T-helper 22 cell (primary cell): Measurements from ENCODE around the gene IL36B.

Experiments
- DNase-seq: peaks from one replicate; pipeline ENCODE4 v3.0.0-alpha.2; 2020; ENCODE audit warnings: low read depth

The IL36B gene

DNA sequence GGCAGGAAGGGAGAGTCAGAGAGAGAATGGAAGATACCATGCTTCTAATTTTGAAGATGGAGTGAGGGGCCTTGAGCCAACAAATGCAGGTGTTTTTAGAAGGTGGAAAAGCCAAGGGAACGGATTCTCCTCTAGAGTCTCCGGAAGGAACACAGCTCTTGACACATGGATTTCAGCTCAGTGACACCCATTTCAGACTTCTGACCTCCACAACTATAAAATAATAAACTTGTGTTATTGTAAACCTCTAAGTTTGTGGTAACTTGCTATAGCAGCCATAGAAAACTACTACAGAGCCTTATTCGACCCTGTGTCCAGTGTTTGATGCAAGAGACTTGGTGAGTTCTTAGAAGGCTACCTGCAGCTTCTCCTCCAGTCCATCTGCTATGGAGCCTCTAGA lies 22.9 kb upstream of the IL36B start:
- DNase-seq: no peak

DNA sequence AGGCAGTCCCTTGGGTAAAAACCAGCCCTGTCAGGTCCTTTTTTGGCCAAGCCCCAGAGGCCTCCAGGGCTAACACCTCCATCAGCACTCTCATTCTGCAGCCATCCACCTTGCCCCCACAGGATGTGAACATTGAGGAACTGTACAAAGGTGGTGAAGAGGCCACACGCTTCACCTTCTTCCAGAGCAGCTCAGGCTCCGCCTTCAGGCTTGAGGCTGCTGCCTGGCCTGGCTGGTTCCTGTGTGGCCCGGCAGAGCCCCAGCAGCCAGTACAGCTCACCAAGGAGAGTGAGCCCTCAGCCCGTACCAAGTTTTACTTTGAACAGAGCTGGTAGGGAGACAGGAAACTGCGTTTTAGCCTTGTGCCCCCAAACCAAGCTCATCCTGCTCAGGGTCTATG lies 22.4 kb upstream of the IL36B start:
- DNase-seq: no peak

DNA sequence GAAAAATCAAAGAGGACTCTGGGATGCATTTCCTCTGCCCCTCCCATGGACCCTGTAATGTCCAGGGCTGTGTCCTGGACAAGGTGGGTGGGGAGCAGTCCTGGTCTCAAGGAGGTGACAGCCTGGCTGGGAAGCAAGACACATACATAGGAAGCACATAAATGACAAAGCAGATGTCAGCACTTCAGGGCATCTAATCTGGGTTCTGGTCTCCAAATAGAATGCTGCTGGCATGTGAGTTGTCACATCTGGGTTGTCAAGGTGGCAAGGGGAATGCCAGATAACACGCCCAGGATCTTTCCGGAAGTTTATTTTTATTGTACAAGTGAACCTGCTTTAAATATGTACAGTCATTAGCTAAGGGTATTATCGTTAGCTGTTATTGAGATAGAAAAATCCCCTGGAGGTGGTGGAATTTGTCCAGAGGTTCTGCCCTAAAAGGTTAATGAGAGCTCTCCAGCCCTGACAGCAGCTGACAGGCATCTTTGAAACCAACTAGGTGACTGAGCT lies 20.7 kb upstream of the IL36B start:
- DNase-seq: no peak

GRCh38 chr2:113072584-113072983 lies 19.9 kb upstream of the IL36B start:
- no peak for DNase-seq

GRCh38 chr2:113070606-113070975 lies 17.9 kb upstream of the IL36B start:
- no peak for DNase-seq

- no peak for DNase-seq
Observed at GRCh38 chr2:113069676-113070605, 17.3 kb upstream of the IL36B start.

GRCh38 chr2:113068706-113069485 lies 16.2 kb upstream of the IL36B start:
- no peak for DNase-seq

- no peak for DNase-seq
Observed at GRCh38 chr2:113068249-113068648, 15.6 kb upstream of the IL36B start.

GRCh38 chr2:113067681-113068080 lies 15.0 kb upstream of the IL36B start, which contains the start of gene IL1F10:
Gene IL1F10 (plus strand): TSS chr2:113067970. CDS start chr2:113072739, 4,769 bp downstream.
- no peak for DNase-seq

DNA sequence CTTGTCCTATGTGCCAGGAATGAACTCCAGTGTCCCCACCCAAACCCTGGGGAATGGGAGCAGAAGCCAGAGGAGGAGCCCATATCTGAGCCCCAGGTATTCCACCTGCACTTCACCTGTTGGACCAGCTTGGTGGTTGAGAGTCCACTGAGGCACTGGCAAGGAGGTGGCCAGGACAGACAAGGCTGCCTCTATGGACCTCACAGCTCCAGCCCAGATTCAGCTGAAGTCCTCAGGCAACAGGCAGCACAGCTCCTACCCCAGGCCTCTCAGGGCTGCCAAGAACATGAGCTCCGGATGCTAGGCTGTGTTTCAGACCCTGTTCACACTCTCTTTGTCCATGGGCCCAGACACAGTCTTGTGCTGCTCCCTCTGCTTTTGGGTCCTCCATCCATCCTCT lies 12.2 kb upstream of the IL36B start:
- DNase-seq: no peak

DNA sequence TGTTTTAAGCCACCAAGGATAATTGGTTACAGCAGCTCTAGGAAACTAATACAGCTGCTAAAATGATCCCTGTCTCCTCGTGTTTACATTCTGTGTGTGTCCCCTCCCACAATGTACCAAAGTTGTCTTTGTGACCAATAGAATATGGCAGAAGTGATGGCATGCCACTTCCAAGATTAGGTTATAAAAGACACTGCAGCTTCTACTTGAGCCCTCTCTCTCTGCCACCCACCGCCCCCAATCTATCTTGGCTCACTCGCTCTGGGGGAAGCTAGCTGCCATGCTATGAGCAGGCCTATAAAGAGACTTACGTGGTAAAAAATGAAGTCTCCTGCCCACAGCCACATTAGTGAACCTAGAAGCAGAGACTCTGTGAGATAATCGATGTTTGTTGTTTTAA lies 11.6 kb upstream of the IL36B start:
- DNase-seq: no peak

DNA sequence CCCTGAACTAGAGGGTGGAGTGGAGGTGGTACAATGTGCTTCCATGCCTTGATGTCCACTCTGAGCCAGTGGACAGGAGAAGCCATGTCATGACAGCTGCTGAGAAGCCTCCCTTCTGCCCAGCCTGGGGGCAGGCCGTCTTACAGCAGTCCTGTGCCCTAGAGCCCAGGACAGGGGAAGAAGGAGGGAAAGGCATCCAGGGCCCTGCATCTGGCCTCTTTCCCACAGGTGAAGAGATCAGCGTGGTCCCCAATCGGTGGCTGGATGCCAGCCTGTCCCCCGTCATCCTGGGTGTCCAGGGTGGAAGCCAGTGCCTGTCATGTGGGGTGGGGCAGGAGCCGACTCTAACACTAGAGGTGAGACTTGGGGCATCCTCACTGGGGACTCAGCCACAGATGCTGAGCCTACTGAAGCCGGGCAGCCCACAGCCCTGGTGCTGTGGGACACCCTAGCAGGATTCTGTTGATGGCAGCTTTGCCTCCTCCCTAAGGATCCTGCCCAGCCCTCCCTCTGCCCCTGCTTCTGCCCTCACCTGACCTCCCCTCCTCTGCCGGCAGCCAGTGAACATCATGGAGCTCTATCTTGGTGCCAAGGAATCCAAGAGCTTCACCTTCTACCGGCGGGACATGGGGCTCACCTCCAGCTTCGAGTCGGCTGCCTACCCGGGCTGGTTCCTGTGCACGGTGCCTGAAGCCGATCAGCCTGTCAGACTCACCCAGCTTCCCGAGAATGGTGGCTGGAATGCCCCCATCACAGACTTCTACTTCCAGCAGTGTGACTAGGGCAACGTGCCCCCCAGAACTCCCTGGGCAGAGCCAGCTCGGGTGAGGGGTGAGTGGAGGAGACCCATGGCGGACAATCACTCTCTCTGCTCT lies 9.5 kb upstream of the IL36B start:
- no peak for DNase-seq

GRCh38 chr2:113061241-113061640 lies 8.6 kb upstream of the IL36B start:
- no peak for DNase-seq

DNA sequence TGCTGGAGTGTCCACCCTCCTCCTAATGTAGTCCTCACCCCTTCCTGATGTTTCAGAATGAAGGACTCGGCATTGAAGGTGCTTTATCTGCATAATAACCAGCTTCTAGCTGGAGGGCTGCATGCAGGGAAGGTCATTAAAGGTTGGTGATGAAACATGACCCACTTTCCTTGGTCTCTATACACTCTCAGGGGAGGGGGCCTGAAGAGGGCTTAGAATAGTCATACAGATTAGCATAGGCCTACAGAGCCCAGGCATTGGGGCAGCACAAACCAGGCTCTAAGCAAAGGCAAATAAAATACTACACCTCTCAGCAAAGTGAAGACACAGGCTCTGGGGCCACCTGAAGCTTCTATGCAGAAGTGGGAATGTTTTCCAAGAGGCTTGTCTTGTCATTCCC lies 8.1 kb upstream of the IL36B start:
- no peak for DNase-seq

DNA sequence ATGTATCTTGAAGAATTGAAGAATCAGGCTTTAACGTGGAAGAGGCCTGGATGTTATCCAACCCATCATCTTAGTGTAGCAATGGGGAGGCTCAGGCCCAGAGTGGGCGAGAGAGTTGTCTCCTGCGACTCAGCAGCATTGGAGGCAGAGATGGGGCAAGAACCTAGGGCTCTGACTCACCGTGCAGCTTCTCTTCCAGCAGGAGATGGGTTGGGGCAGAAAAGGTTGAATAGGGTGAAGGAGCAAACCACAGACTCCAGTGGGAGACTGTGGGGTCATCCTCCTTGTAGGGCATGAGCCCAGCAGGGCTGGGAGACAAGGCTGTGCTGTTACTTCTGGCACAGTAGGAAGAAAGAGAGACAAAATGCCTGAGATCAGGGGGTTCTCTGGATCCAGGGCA lies 7.7 kb upstream of the IL36B start:
- no peak for DNase-seq

DNA sequence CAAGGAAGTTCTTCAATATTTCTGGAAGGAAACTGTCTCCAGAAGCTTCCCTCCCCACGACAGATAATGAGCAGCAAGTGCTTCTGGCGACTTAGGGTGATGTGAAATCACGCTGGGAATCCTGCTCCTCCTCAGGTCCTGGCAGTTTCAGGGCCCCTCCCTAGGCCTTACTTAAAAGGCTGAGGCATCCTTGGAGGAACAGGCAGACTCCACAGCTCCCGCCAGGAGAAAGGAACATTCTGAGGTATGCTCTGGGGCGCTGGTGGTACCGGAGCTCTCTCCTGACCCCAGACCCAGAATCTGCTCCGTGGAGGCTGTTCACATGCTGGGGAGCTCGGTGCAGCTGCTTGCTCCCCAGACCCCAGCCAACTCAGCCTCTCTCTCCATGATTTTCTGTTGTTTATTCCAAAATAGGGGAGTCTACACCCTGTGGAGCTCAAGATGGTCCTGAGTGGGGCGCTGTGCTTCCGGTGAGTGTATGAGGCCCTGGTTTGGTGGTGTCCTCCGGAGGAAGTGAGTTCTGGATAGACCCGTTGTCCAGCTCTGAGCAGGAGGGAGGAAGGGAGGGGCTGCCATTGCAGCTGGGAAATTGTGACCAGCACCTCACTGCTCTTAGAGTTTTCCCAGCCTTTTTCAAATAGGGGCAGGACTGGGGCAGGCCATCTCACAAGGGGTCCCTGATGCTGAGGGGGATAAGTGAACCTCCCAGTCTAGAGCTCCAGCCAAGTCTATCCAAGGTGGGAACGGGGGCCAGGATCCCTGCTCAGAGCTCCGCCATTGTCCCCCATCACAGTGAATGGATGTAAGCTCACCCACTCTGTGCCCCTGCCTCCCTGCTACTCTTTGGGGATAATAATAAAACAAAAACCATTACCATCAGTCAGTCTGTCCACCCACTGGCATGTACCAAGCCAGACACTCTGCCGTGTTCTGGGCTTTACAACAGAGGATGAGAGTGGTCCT lies 6.6 kb upstream of the IL36B start, which contains the start of gene IL36RN:
Gene IL36RN, plus strand, starts transcription at position 201 of the 963 bp plus-strand sequence. Its CDS starts 241 bp downstream, at position 442.
- no peak for DNase-seq

DNA sequence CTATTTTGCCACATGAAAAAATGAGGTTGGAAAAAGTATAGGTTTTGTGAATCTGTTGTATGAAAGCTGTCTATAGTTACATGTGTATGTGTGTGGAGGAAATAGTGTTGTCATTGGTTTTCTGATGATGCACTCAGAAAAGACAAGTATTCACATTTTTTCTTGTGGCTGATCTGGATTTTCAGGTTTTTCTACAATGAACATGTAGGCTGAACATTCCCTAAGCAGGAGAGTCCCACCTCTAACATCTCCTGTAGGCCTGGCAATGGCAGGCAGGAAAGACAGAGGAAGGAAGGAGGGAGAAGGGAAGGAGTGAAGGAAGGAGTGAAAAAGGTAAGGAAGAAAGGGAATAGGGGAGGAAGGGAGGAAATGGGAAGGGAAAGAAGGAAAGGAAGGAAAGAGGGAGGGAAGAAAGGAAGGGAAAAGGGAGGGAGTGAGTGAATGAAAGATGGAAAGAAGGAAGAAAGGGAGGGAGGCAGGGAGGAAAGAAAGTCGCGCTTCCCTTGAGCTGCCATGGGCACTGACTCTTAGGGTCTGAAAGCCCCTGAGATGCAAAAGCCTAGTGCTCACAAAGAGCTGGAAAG lies 5.8 kb upstream of the IL36B start:
- no peak for DNase-seq

- DNase-seq: no peak
Observed at GRCh38 chr2:113057117-113057516, 4.5 kb upstream of the IL36B start.

- DNase-seq: no peak
Observed at GRCh38 chr2:113056521-113056920, 3.9 kb upstream of the IL36B start.

GRCh38 chr2:113054066-113054465 lies 1.4 kb upstream of the IL36B start:
- DNase-seq: no peak
